Superior temporal gyrus (tissue), 1 donor: ENCODE measurements around the gene FAIM.
"Not testable (repeated sequence)": the region's sequence is repeated elsewhere in the genome, so short reads cannot be mapped to it uniquely, and the experiment has no call there.

Experiments used
- DNase-seq: peaks from one replicate; pipeline ENCODE4 v3.0.0-alpha.2; 2016; ENCODE audit errors: extremely low spot score

Gene FAIM

GRCh38 chr3:138678086-138678485 is 69.5 kb downstream of the FAIM start:
- DNase-seq: no peak

DNA sequence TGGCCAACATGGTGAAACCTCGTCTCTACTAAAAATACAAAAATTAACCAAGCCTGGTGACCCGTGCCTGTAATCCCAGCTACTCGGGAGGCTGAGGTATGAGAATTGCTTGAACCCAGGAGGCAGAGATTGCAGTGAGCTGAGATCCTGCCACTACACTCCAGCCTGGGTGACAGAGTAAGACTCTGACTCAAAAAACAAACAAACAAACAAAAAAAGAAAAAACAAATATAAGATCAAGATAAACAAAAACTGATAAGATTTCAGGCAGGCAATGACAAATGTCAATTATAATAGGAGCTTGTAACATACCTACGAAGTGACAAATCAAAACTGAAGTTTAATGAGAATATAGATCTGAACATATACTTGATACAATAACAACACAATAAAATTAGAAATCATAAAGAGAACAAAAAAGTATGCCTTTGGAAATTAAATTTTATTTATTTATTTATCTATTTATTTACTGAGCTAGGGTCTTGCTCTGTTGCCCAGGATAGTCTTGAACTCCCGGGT is 70.4 kb downstream of the FAIM start:
- no peak for DNase-seq

DNA sequence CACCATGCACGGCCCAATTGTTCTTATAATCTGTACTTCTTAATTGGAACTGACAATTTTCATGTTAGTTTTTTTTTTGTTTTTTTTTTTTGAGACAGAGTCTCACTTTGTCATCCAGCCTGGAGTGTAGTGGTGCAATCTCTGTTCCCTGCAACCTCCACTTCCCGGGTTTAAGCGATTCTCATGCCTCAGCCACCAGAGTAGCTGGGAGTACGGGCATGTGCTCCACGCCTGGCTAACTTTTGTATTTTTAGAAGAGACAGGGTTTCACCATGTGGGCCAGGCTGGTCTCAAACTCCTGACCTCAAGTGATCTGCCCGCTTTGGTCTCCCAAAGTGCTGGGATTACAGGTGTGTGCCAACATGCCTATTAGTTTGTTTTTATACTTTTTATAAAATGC is 72.4 kb downstream of the FAIM start:
- not testable (repeated sequence) for DNase-seq

DNA sequence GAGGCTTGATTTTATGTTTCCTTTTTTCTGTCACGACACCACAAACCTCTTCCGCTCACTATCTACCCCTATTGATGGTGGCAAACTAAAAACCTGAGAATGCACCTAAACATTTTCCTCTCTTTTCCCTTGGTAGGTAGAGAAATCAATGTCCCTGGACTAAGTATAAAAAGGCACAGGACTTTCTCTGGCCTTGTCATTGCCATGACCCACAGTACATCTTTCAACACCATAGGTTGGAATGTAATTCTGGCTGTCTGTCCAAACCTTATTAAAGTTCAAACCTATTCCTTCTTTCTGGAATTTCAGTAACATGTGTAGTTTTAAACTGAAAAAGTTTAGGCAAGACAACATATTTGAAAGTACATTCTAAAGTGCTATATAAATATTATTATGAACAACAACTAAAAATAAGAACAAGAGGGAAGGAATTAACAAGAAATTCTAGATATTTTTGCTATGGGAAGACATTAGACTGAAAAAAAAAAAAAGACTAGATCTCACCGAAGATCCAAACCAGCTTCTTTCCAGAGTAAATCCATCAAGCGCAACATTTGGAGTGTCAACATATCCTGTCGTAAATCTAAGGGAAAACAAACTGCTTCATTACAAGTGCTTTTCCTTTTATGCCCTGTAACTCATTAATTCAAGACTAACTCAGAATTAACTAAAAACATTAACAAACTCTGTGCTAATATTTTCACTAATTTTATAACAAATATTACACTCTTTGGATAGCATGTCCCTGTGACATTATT is 73.1 kb downstream of the FAIM start:
- no peak for DNase-seq

DNA sequence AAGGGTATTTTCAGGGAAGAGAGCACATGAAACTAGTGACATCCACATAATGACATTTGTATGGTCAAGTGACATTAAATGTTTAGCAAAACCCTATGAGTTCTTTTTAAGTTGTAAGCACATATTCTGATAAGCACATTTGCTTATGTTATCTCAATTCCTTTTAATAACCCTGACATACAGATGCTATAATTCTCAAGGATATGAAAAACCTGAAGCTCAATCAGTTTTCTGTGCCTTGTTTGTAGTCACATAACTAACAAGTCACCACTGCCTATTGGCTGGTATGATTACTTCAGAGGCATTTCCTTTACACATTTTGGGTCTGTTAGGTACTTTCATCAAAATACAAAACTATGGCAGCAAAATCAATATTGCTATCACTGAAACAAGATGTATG is 74.1 kb downstream of the FAIM start:
- DNase-seq: no peak
